ENCODE data around the gene FIG4.

GRCh38 chr6:109794201-109794923, 103.3 kb downstream of the FIG4 start:
- TF ChIP-seq GABPA (IDR thresholded peaks at IDR 0.05; ENCODE audit: low read depth, low read length): no peak
- no peak for TF ChIP-seq GABPA (CRISPR knock-in tag; IDR thresholded peaks at IDR 0.05; ENCODE audit: low read depth)
- no peak for TF ChIP-seq CC2D1A (CRISPR knock-in tag; IDR thresholded peaks at IDR 0.05)
- TF ChIP-seq POLR2AphosphoS5 (IDR thresholded peaks at IDR 0.05; ENCODE audit: low read depth, low read length): no peak
- TF ChIP-seq HNF4G (IDR thresholded peaks at IDR 0.05; ENCODE audit: borderline replicate concordance, low read depth, low read length): no peak
- no peak for TF ChIP-seq HNF4G (CRISPR knock-in tag; IDR thresholded peaks at IDR 0.05; ENCODE audit: borderline replicate concordance, low read depth)
- no peak for TF ChIP-seq ZNF557 (CRISPR knock-in tag; IDR thresholded peaks at IDR 0.05)
- TF ChIP-seq NCOR1 (IDR thresholded peaks at IDR 0.05; ENCODE audit: borderline replicate concordance, low read length): no peak

Data from HepG2 (cell line).